ENCODE results near the gene CYBB.

DNA sequence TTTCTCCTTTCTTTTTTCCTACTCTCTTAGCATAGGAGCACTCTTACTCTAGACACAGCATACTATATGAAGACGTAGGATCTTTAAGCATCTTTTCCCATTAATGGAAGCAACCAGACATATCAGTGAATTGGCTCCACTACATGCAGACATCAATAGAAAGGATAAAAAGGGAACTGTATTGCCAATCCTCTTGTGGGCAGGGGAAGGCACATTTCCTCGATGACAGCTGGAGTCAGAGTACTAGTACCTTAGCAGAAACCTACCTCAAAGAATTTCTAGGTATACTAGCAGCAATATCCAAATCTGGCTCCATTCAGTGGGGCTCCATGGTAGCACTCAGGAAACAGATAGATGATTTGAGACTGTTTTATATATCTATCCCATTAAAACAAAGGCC lies 20.1 kb downstream of the CYBB start:
- TF ChIP-seq ZNF501 (tag by site-specific recombination; IDR thresholded peaks at IDR 0.05) (no peak), ZNF2 (tag by site-specific recombination; IDR thresholded peaks at IDR 0.05) (no peak), ZNF311 (tag by site-specific recombination; IDR thresholded peaks at IDR 0.05; ENCODE audit: borderline replicate concordance) (no peak)

Data from HEK293 (cell line).